Stimulated activated CD8-positive, alpha-beta memory T cell treated with anti-CD3 and anti-CD28 coated beads, Interleukin-7, amount 100 ng/mL, for 4 hours (primary cell): Measurements from ENCODE around the gene DCP1A.
A peak's percentile ranks its signal among the peaks of the same experiment; 100 is the strongest.
"Not testable (repeated sequence)": the region's sequence is repeated elsewhere in the genome, so short reads cannot be mapped to it uniquely, and the experiment has no call there.

Experiments
- DNase-seq, 2 donors: peaks; one replicate each; pipeline ENCODE4 v3.0.0-alpha.2; 2020; ENCODE audit warnings: low read depth in 2 of 2

Gene DCP1A

GRCh38 chr3:53264718-53265117 is 82.6 kb downstream of the DCP1A start:
- no peak for DNase-seq

GRCh38 chr3:53263907-53264306 is 83.4 kb downstream of the DCP1A start:
- no peak for DNase-seq

- no peak for DNase-seq
Observed at GRCh38 chr3:53261712-53262111, 85.6 kb downstream of the DCP1A start.

- no peak for DNase-seq
Observed at GRCh38 chr3:53260286-53260785, 87.0 kb downstream of the DCP1A start.

GRCh38 chr3:53259427-53260259 is 87.7 kb downstream of the DCP1A start:
- no peak for DNase-seq

GRCh38 chr3:53258600-53259426 is 88.5 kb downstream of the DCP1A start:
- no peak for DNase-seq

- no peak for DNase-seq
Observed at GRCh38 chr3:53257465-53257864, 89.9 kb downstream of the DCP1A start.

- DNase-seq, result no peak
Observed at GRCh38 chr3:53256704-53257055, 90.7 kb downstream of the DCP1A start.

GRCh38 chr3:53255775-53256703 is 91.3 kb downstream of the DCP1A start, which contains the start of gene TKT:
TKT (minus strand) TSS chr3:53256022; CDS start chr3:53255942, 80 bp downstream.
- peak; percentile 61 to 77 for DNase-seq

- DNase-seq, result peak in 1 of 2 donors; percentile 38
Observed at GRCh38 chr3:53255423-53255774, 91.9 kb downstream of the DCP1A start.

GRCh38 chr3:53254509-53255422 is 92.6 kb downstream of the DCP1A start:
- DNase-seq, result peak in 1 of 2 donors; percentile 33

GRCh38 chr3:53253707-53254508 is 93.4 kb downstream of the DCP1A start:
- no peak for DNase-seq

- not testable (repeated sequence) for DNase-seq
Observed at GRCh38 chr3:53252947-53253322, 94.4 kb downstream of the DCP1A start.

- no peak for DNase-seq
Observed at GRCh38 chr3:53252096-53252946, 95.0 kb downstream of the DCP1A start.

GRCh38 chr3:53250881-53251605 is 96.3 kb downstream of the DCP1A start:
- DNase-seq, result no peak

- no peak for DNase-seq
Observed at GRCh38 chr3:53250453-53250852, 96.9 kb downstream of the DCP1A start.

- no peak for DNase-seq
Observed at GRCh38 chr3:53248161-53248560, 99.2 kb downstream of the DCP1A start.

- DNase-seq, result no peak
Observed at GRCh38 chr3:53247619-53248018, 99.7 kb downstream of the DCP1A start.
